Parathyroid adenoma (tissue), 2 donors: Measurements from ENCODE around the gene DACT1.

Source experiments
- H2AFZ ChIP-seq: fragments of 300-600 bp; sonication (generic); one replicate; pipeline ENCODE4 v1.7.0; 2017; ENCODE audit warnings: antibody characterized with exemption, mild to moderate bottlenecking
- H3K27ac ChIP-seq: fragments of 300-600 bp; sonication (generic); one replicate; pipeline ENCODE4 v1.7.0; 2017
- H3K27me3 ChIP-seq: fragments of 300-600 bp; sonication (generic); one replicate; pipeline ENCODE4 v1.7.0; 2017; ENCODE audit warnings: low read length; ENCODE audit not compliant: control insufficient read depth, insufficient read depth
- H3K36me3 ChIP-seq: fragments of 300-600 bp; sonication (generic); one replicate; pipeline ENCODE4 v1.7.0; 2017; ENCODE audit warnings: low read length; ENCODE audit not compliant: control insufficient read depth, insufficient read depth
- H3K4me1 ChIP-seq: fragments of 300-600 bp; sonication (generic); one replicate; pipeline ENCODE4 v1.7.0; 2017; ENCODE audit warnings: control low read depth
- H3K4me2 ChIP-seq: fragments of 300-600 bp; sonication (generic); one replicate; pipeline ENCODE4 v1.7.0; 2017; ENCODE audit warnings: low read length
- H3K4me3 ChIP-seq: fragments of 300-600 bp; sonication (generic); one replicate; pipeline ENCODE4 v1.7.0; 2017; ENCODE audit warnings: low read depth, low read length
- H3K79me2 ChIP-seq: fragments of 300-600 bp; sonication (generic); one replicate; pipeline ENCODE4 v1.7.0; 2017; ENCODE audit warnings: control low read depth
- H3K9ac ChIP-seq: fragments of 300-600 bp; sonication (generic); one replicate; pipeline ENCODE4 v1.7.0; 2017; ENCODE audit warnings: mild to moderate bottlenecking
- H3K9me3 ChIP-seq: fragments of 300-600 bp; sonication (generic); one replicate; pipeline ENCODE4 v1.7.0; 2017; ENCODE audit warnings: low read length; ENCODE audit not compliant: control insufficient read depth
- CTCF ChIP-seq: fragments of 300-600 bp; sonication (generic); IDR thresholded peaks from one replicate; pipeline ENCODE4 v1.7.0; 2017; ENCODE audit warnings: antibody characterized with exemption, mild to moderate bottlenecking
- donor health status: primary hyperparathyroidism.

The DACT1 gene

DNA sequence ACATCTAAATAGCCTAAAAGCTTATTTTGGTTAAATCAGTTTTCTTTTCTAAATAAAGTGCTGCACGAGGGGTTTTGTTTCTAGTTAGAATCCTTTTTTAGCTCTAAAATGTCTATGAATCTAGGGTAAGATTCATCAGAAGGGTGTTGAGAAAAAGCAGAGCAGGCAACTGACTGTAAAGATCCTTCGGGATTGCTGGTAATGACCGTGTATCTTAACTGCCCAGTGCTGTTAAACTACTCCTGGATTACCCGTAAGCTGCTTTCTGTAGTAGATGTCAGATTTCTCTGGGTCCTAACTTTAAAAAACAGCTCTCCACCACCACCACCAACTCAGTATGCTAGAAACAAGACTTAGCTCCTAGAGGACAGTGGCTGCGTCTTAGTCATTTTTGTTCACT lies 39.2 kb downstream of the DACT1 start:
- no peak for TF ChIP-seq CTCF
- Histone ChIP-seq H3K4me2 (no peak overlapping the region), H3K4me3 (no peak overlapping the region), H3K4me1 (peaks cover 3% of the 10 kb centered on the region), H3K9ac (no peak overlapping the region), H3K27me3 (no peaks in the 10 kb centered on the region), H2AFZ (no peak overlapping the region), H3K9me3 (no peaks in the 10 kb centered on the region), H3K36me3 (no peaks in the 10 kb centered on the region), H3K27ac (no peak overlapping the region), H3K79me2 (no peaks in the 10 kb centered on the region)

GRCh38 chr14:58677517-58677916 lies 39.8 kb downstream of the DACT1 start:
- no peak for TF ChIP-seq CTCF
- Histone ChIP-seq H3K79me2 (no peaks in the 10 kb centered on the region), H3K4me1 (no peaks in the 10 kb centered on the region)

GRCh38 chr14:58677996-58678395 lies 40.2 kb downstream of the DACT1 start:
- no peaks in the 10 kb centered on the region for H3K27me3 ChIP-seq
- no peaks in the 10 kb centered on the region for H3K79me2 ChIP-seq
- no peak for TF ChIP-seq CTCF
- no peaks in the 10 kb centered on the region for H3K36me3 ChIP-seq
- H3K4me3 ChIP-seq = no peak overlapping the region
- H3K9ac ChIP-seq = no peak overlapping the region
- no peaks in the 10 kb centered on the region for H3K9me3 ChIP-seq
- no peaks in the 10 kb centered on the region for H3K4me1 ChIP-seq
- no peak overlapping the region for H3K4me2 ChIP-seq
- no peak overlapping the region for H2AFZ ChIP-seq
- no peak overlapping the region for H3K27ac ChIP-seq

More at GRCh38 chr14:58677517-58677916, 39.8 kb downstream of the DACT1 start:
- Histone ChIP-seq H3K9ac (no peak overlapping the region), H3K9me3 (no peaks in the 10 kb centered on the region), H2AFZ (no peak overlapping the region), H3K4me2 (no peak overlapping the region), H3K4me3 (no peak overlapping the region), H3K27ac (no peak overlapping the region), H3K27me3 (no peaks in the 10 kb centered on the region), H3K36me3 (no peaks in the 10 kb centered on the region)

GRCh38 chr14:58680698-58681097 lies 42.9 kb downstream of the DACT1 start:
- Histone ChIP-seq H3K4me3 (no peak overlapping the region), H3K9me3 (no peaks in the 10 kb centered on the region), H2AFZ (no peak overlapping the region), H3K27me3 (no peaks in the 10 kb centered on the region), H3K79me2 (no peaks in the 10 kb centered on the region), H3K4me1 (no peaks in the 10 kb centered on the region), H3K9ac (no peak overlapping the region), H3K27ac (no peak overlapping the region), H3K4me2 (no peak overlapping the region), H3K36me3 (no peaks in the 10 kb centered on the region)
- no peak for TF ChIP-seq CTCF

DNA sequence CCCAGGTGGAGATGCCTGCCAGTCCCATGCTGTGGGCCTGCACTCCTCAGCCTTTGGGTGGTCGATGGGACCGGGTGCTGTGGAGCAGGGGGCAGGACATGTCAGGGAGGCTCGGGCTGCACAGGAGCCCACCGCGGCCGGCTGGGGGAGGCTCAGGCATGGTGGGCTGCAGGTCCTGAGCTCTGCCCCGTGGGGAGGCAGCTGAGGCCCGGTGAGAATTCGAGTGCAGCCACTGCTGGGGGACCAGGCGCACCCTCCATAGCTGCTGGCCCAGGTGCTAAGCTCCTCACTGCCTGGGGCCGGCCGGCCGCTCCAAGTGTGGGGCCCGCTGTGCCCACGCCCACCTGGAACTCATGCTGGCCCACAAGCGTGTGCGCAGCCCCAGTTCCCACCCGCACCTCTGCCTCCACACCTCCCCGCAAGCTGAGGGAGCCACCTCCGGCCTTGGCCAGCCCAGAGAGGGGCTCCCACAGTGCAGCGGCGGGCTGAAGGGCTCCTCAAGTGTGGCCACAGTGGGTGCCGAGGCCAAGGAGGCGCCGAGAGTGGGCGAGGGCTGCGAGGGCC lies 49.6 kb downstream of the DACT1 start:
- H3K9ac ChIP-seq = no peak overlapping the region

More for the DNA sequence above, 49.6 kb downstream of the DACT1 start:
- TF ChIP-seq CTCF = no peak
- Histone ChIP-seq H3K27ac (no peak overlapping the region), H3K4me1 (no peaks in the 10 kb centered on the region), H3K27me3 (no peaks in the 10 kb centered on the region), H3K9me3 (no peaks in the 10 kb centered on the region), H3K79me2 (no peaks in the 10 kb centered on the region), H3K36me3 (no peaks in the 10 kb centered on the region), H3K4me3 (no peak overlapping the region), H2AFZ (no peak overlapping the region), H3K4me2 (no peak overlapping the region)
